GM12875 (cell line): ENCODE measurements around the gene CCDC27.
A peak's percentile ranks its signal among the peaks of the same experiment; 100 is the strongest.

Experiments used
- H3K4me3 ChIP-seq: one replicate; pipeline ENCODE4 v1.5.1; 2011; ENCODE audit warnings: low read depth, low read length, control low read depth
- TF ChIP-seq, protein P1 (sequence below): IDR thresholded peaks from 2 replicates; pipeline ENCODE4 v1.5.1; 2011; ENCODE audit warnings: low read depth, mild to moderate bottlenecking, control low read depth, inconsistent platforms, low read length, moderate library complexity, borderline replicate concordance; ENCODE audit not compliant: insufficient read depth

CCDC27 gene

DNA sequence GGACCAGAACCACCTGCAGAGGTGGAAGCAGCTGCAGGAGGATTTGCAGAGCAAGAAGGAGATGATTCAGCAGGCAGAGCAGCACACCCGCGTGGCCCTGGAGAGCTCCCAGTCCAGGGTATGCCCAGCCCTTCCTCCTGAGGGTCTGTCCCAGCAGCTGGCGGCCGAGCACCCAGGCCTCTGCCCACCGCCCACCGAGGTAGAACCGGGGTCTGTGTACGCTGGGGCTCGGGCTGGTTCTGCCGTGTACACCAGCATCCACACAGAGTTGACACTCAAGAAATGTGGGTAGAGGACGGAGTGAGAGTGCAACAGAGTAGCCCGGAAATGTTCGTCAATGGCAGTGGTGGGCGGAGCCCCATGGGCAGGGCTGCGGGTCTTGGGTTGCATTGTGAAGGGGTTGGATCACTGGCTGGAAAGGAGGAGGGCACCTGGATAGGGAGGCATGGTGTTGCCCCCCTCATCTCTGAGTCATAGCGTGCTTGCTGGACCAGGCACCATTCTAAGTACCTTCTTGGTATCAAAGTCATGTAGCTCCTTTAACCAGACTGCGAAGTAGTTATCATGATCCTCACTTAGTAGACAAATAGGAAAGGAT is 15.2 kb downstream of the CCDC27 start:
- TF ChIP-seq, protein P1, sequence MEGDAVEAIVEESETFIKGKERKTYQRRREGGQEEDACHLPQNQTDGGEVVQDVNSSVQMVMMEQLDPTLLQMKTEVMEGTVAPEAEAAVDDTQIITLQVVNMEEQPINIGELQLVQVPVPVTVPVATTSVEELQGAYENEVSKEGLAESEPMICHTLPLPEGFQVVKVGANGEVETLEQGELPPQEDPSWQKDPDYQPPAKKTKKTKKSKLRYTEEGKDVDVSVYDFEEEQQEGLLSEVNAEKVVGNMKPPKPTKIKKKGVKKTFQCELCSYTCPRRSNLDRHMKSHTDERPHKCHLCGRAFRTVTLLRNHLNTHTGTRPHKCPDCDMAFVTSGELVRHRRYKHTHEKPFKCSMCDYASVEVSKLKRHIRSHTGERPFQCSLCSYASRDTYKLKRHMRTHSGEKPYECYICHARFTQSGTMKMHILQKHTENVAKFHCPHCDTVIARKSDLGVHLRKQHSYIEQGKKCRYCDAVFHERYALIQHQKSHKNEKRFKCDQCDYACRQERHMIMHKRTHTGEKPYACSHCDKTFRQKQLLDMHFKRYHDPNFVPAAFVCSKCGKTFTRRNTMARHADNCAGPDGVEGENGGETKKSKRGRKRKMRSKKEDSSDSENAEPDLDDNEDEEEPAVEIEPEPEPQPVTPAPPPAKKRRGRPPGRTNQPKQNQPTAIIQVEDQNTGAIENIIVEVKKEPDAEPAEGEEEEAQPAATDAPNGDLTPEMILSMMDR, result no peak
- no peak overlapping the region for H3K4me3 ChIP-seq

DNA sequence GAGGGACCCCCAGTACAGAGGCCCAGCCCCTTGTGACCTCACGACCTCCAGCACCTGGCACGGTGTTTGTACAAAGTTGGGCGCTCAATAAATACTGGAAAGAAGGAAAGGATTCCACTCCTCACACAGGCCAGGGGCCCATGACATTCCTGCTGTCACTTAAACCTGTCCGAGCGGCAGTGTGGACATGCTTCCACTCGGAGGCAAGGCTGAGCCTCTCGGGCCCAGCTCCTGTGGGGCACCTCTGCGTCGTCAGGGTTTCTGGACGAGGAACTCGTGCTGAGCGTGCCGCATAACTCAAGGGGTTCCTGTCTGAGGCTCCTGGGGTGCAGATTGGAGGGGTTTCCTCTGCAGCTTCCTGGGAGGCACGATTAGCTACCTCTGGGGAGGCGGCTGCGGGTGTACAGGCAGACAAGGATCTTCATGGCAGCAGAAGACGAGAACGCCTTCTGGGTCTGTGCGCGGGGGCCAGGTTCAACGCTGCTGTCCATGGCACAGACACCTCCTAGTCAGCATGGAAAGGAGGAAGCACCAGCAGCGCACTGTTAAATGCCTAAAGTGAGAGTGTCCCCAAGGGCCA is 16.7 kb downstream of the CCDC27 start:
- TF ChIP-seq, protein P1, result no peak

DNA sequence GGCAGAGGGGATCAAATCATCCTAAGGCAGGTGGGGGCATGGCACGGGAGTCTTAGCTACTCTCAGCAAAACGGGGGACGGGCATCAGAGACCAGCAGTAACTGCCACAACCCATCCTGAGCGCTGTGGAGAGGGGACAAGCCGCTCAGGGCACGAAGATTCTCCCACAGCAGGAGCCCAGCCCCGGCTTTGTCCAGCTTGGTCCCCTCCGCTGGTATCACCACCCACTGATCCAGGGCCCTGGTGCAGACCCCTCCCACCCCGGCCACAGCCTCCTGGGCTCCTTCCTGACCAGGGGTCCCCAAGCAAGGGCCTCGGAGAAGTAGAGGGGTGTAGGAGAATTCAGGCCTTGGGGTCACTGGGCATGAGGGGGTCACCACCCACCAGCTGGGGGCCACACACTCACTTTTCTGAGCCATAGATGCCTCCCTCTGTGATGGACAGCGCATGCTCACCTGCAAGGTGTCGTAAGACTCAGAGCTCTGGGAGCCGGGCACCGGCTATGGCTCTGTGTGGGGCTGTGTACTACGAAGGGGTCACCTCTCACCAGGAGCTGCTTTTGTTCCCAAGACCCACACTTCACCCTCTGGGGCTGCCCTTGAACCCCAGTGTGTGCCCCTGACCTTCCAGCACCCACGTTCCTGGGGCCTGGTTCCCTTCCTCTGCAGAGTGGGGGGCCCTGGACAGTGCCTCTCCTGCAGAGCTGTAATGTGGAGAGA is 18.0 kb downstream of the CCDC27 start:
- no peak overlapping the region for H3K4me3 ChIP-seq
- TF ChIP-seq, protein P1, result no peak

More for the DNA sequence above, 16.7 kb downstream of the CCDC27 start:
- H3K4me3 ChIP-seq, result no peak overlapping the region

DNA sequence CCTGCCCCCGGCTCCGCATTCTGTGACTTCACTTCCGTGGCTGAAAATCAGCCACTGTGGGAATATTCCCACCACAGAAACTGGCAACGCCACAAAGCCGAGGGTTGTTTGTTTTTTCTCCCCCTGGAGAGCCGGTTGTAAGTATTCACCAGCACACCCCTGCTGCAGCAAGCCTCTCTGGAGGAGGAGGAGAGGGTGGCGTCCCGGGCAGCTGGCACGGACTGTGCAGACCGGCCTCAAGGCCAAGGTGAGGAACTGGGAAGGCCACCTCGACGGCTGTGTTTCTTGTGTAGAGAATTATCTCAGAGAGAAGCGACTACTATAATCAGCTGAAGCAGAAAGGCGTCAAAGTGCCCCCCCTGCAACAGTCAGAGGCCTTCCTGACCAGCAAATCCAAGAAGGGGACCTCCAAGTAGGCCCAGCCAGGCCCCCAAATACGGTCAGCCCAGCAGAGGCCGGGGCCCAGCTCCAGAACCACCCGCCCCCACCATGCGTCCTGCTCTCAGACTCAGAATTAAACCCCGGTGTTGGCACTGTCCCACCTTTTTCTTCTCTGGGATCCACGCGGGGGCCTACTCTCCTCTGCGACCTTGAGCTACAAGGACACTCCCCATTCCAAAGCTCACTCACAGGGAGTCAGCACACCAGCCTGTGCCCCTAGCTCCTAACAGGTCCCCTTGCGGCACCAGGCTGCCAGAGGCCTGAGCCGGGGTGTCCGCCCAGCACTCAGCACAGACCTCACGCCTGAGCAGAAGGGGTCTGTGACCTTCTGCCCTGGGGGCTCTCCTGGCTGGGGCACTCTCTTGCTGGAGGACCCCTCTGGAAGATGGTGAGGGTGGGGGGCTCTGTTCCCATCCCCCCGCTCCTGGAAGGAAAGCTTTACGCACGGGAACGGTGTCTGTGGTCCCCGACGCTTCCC is 19.1 kb downstream of the CCDC27 start:
- H3K4me3 ChIP-seq, result peak overlapping the region; percentile 56
- TF ChIP-seq, protein P1, result no peak

DNA sequence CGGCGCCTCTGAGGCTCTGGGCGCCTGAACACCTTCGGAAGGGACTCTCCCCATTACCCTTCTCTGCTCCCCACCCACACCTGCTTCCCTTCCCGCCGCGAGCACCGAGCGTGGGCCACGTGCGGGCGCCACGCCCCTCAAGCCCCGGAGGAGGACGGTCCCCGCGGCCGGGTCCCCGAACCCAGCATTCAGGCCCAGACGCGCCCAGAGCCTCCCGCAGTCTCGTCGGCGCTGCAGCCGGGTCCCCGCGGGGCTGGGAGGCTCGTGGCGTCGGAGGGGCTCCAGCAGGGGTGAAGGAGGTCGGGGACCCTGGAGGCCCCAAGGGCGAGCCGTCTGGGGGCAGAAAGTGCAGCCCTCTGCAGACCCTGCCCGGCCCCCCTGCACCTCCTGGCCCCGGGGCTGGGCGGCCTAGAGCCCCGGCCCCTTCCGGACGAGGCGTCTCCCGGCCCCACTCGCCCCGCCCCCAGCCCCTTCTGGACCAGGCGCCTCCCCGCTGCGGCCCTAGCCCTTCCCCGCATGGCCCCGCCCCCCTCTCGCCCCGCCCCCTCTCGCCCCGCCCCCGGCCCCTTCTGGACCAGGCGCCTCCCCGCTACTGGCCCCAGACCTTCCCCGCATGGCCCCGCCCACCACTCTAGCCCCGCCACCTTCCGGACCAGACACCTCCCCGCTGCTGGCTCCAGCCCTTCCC is 19.9 kb downstream of the CCDC27 start:
- TF ChIP-seq, protein P1, result no peak
- peak overlapping the region; percentile 56 for H3K4me3 ChIP-seq

DNA sequence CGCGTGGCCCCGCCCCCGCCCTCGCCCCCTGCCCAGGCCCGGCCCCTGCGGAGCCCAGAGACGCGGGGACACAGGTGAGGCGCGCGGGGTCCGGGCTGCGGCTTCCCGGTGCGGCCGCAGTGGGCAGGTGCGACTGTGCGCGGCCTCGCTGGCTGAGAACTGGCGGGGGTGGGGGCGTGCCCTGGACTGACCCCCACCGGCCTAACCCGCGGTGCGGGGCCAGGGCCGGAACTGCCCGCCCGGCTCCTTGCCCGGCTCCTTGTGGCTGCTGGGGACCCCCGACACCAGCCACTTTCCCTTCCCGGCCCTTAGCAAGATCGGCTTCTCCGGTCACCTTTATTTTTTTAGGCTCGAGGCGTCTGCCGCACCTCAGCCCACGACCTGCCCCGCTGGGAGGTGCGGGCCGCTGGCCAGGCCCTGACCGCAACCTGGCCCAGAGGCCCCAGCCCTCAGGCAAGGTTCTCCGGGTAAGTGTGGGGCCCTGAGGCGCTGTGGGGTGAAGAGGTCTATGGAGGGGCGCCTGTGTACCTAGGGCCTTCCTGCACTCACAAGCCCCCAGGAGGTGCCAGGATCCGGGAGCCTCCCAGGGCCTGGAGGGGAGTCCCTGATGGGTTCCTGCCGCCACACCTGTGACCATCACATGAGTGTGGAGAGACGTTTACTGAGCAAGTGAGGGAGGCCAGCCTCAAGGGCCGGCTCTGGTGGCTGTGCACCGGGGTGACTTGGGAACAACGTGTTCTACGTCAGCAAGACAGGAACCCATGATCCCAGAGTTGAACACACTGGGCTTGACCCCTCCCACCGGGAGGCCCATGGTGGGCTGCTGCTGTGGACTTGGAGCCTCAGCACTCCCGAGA is 20.7 kb downstream of the CCDC27 start, which contains the start of gene SMIM1:
Gene SMIM1 (plus strand): TSS at position 35 of the 857 bp plus-strand sequence. CDS start 2,625 bp downstream, outside the sequence.
- TF ChIP-seq, protein P1, result no peak
- H3K4me3 ChIP-seq, result peak within 1 kb of the TSS; percentile 56
